Measurements from ENCODE around the gene TYMS. TPM values are rescaled to one million over a fixed set of nuclear protein-coding genes. Genes with fewer than 3 reads are reported as not detected.

The TYMS gene
- total and polyA plus RNA-seq, 4 experiments from 2014 or later: 0.33 TPM; not detected in 3

- H3K9me3 Mint-ChIP-seq: no peaks in the 10 kb centered on the region
- intact Hi-C loops (cut with micrococcal nuclease): no loop called here
- H3K27me3 Mint-ChIP-seq: no peaks in the 10 kb centered on the region
- H3K4me1 Mint-ChIP-seq: peaks cover 0 to 4% (median under 1%) of the 10 kb centered on the region in 4 donors
- peak overlapping the region in 3 of 7 donors; percentile 12 to 73 (median 22) for H3K27ac Mint-ChIP-seq
- Histone ChIP-seq H3K4me3 (ENCODE audit: low read length in 2 of 2) (no peak overlapping the region), H3K27ac (ENCODE audit: low read depth, low read length) (no peak overlapping the region), H3K36me3 (ENCODE audit: insufficient read depth, low read length) (peaks cover 8% of the 10 kb centered on the region), H3K4me1 (ENCODE audit: insufficient read depth, low read length) (no peaks in the 10 kb centered on the region), H3K27me3 (ENCODE audit: insufficient read depth, low read length) (no peaks in the 10 kb centered on the region), H3K9me3 (ENCODE audit: control insufficient read depth in 1 of 2, low read length in 2 of 2) (no peaks in the 10 kb centered on the region)
- H3K36me3 Mint-ChIP-seq: peaks cover 24 to 42% of the 10 kb centered on the region in 2 donors
- H3K4me3 Mint-ChIP-seq: no peak overlapping the region
- ChIA-PET CTCF (ENCODE audit: partially characterized antibody) (interaction anchor here (1.3 kb wide), 1 partner anchor 139 kb away, joined by 5 read pairs; no protein-coding TSS in a partner anchor), POLR2A (ENCODE audit: partially characterized antibody) (no interaction called here)
- DNase-seq: no peak
Measured at GRCh38 chr18:693466-694187, 36.2 kb downstream of the TYMS start.

GRCh38 chr18:697012-697411 lies 39.6 kb downstream of the TYMS start:
- Histone ChIP-seq H3K27ac (ENCODE audit: low read depth, low read length) (no peak overlapping the region), H3K4me3 (ENCODE audit: low read length in 2 of 2) (no peak overlapping the region), H3K36me3 (ENCODE audit: insufficient read depth, low read length) (peaks cover 6% of the 10 kb centered on the region), H3K4me1 (ENCODE audit: insufficient read depth, low read length) (no peaks in the 10 kb centered on the region), H3K9me3 (ENCODE audit: control insufficient read depth in 1 of 2, low read length in 2 of 2) (no peaks in the 10 kb centered on the region), H3K27me3 (ENCODE audit: insufficient read depth, low read length) (no peaks in the 10 kb centered on the region)
- H3K36me3 Mint-ChIP-seq: peaks cover 20 to 39% of the 10 kb centered on the region in 2 donors
- intact Hi-C loops (cut with micrococcal nuclease): no loop called here
- no peak overlapping the region for H3K4me3 Mint-ChIP-seq
- CTCF ChIA-PET (ENCODE audit: partially characterized antibody): no interaction called here
- POLR2A ChIA-PET (ENCODE audit: partially characterized antibody): no interaction called here
- H3K9me3 Mint-ChIP-seq: no peaks in the 10 kb centered on the region
- peaks cover 0 to 4% (median 1%) of the 10 kb centered on the region in 4 donors for H3K4me1 Mint-ChIP-seq
- H3K27ac Mint-ChIP-seq: no peak overlapping the region
- DNase-seq: no peak
- no peaks in the 10 kb centered on the region for H3K27me3 Mint-ChIP-seq

GRCh38 chr18:697800-698199 lies 40.3 kb downstream of the TYMS start:
- H3K36me3 Mint-ChIP-seq: peaks cover 17 to 37% of the 10 kb centered on the region in 2 donors
- no peaks in the 10 kb centered on the region for H3K9me3 Mint-ChIP-seq
- no peak overlapping the region for H3K4me3 Mint-ChIP-seq
- Histone ChIP-seq H3K4me3 (ENCODE audit: low read length in 2 of 2) (no peak overlapping the region), H3K9me3 (ENCODE audit: control insufficient read depth in 1 of 2, low read length in 2 of 2) (no peaks in the 10 kb centered on the region), H3K27me3 (ENCODE audit: insufficient read depth, low read length) (no peaks in the 10 kb centered on the region), H3K27ac (ENCODE audit: low read depth, low read length) (no peak overlapping the region), H3K4me1 (ENCODE audit: insufficient read depth, low read length) (no peaks in the 10 kb centered on the region), H3K36me3 (ENCODE audit: insufficient read depth, low read length) (peaks cover 3% of the 10 kb centered on the region)
- no peaks in the 10 kb centered on the region for H3K27me3 Mint-ChIP-seq
- H3K4me1 Mint-ChIP-seq: peaks cover 1 to 4% (median 2%) of the 10 kb centered on the region in 4 donors
- POLR2A ChIA-PET (ENCODE audit: partially characterized antibody): no interaction called here
- CTCF ChIA-PET (ENCODE audit: partially characterized antibody): no interaction called here
- DNase-seq: no peak
- intact Hi-C loops (cut with micrococcal nuclease): no loop called here
- peak overlapping the region in 2 of 7 donors; percentile 3 to 59 for H3K27ac Mint-ChIP-seq

- H3K27ac Mint-ChIP-seq: peak overlapping the region in 4 of 7 donors; percentile 1 to 32 (median 20)
- H3K27me3 Mint-ChIP-seq: no peaks in the 10 kb centered on the region
- H3K4me3 Mint-ChIP-seq: no peak overlapping the region
- intact Hi-C loops (cut with micrococcal nuclease): no loop called here
- H3K4me1 ChIP-seq (ENCODE audit: insufficient read depth, low read length): no peaks in the 10 kb centered on the region
- peaks cover 21 to 35% of the 10 kb centered on the region in 2 donors for H3K36me3 Mint-ChIP-seq
- H3K9me3 Mint-ChIP-seq: no peaks in the 10 kb centered on the region
- no peaks in the 10 kb centered on the region for H3K9me3 ChIP-seq (ENCODE audit: control insufficient read depth in 1 of 2, low read length in 2 of 2)
- POLR2A ChIA-PET (ENCODE audit: partially characterized antibody): interaction anchor here (0.6 kb wide), 1 partner anchor 132 kb away, joined by 3 read pairs; no protein-coding TSS in a partner anchor
- peaks cover 14% of the 10 kb centered on the region for H3K36me3 ChIP-seq (ENCODE audit: insufficient read depth, low read length)
- no peak overlapping the region for H3K27ac ChIP-seq (ENCODE audit: low read depth, low read length)
- H3K4me3 ChIP-seq (ENCODE audit: low read length in 2 of 2): no peak overlapping the region
- CTCF ChIA-PET (ENCODE audit: partially characterized antibody): interaction anchor here (1.6 kb wide), 1 partner anchor 36 kb away, joined by 3 read pairs; no protein-coding TSS in a partner anchor
- peaks cover 5 to 21% (median 19%) of the 10 kb centered on the region in 4 donors for H3K4me1 Mint-ChIP-seq
- no peaks in the 10 kb centered on the region for H3K27me3 ChIP-seq (ENCODE audit: insufficient read depth, low read length)
- no peak for DNase-seq
Measured at GRCh38 chr18:703213-703967, 45.9 kb downstream of the TYMS start.

GRCh38 chr18:706405-706804 lies 49.0 kb downstream of the TYMS start:
- H3K36me3 Mint-ChIP-seq: peaks cover 30 to 37% of the 10 kb centered on the region in 2 donors

GRCh38 chr18:708096-708495 lies 50.6 kb downstream of the TYMS start:
- Mint-ChIP-seq H3K36me3 (peaks cover 30 to 39% of the 10 kb centered on the region in 2 donors), H3K4me1 (peaks cover 36 to 53% (median 39%) of the 10 kb centered on the region in 4 donors), H3K9me3 (no peaks in the 10 kb centered on the region), H3K4me3 (no peak overlapping the region), H3K27ac (no peak overlapping the region), H3K27me3 (no peaks in the 10 kb centered on the region)
- Histone ChIP-seq H3K4me3 (ENCODE audit: low read length in 2 of 2) (no peak overlapping the region), H3K9me3 (ENCODE audit: control insufficient read depth in 1 of 2, low read length in 2 of 2) (no peaks in the 10 kb centered on the region), H3K36me3 (ENCODE audit: insufficient read depth, low read length) (peaks cover 17% of the 10 kb centered on the region), H3K27me3 (ENCODE audit: insufficient read depth, low read length) (no peaks in the 10 kb centered on the region), H3K27ac (ENCODE audit: low read depth, low read length) (no peak overlapping the region), H3K4me1 (ENCODE audit: insufficient read depth, low read length) (peaks cover 22% of the 10 kb centered on the region)
- ChIA-PET CTCF (ENCODE audit: partially characterized antibody) (interaction anchor here (0.5 to 2.1 kb wide), 3 partner anchors 84 to 139 kb away, joined by 3 to 5 read pairs (median 5); no protein-coding TSS in a partner anchor), POLR2A (ENCODE audit: partially characterized antibody) (interaction anchor here (0.6 to 0.8 kb wide), 2 partner anchors 10 to 59 kb away, joined by 3 read pairs; no protein-coding TSS in a partner anchor)
- DNase-seq: no peak
- intact Hi-C loops (cut with micrococcal nuclease): no loop called here

More at GRCh38 chr18:706405-706804, 49.0 kb downstream of the TYMS start:
- intact Hi-C loops (cut with micrococcal nuclease): no loop called here
- Mint-ChIP-seq H3K27me3 (no peaks in the 10 kb centered on the region), H3K9me3 (no peaks in the 10 kb centered on the region), H3K27ac (peak overlapping the region in 2 of 7 donors; percentile 54 to 70), H3K4me1 (peaks cover 34 to 51% (median 36%) of the 10 kb centered on the region in 4 donors), H3K4me3 (peak overlapping the region in 1 of 8 donors; percentile 20)
- ChIA-PET CTCF (ENCODE audit: partially characterized antibody) (interaction anchor here (2.1 kb wide), 1 partner anchor 82 kb away, joined by 5 read pairs; no protein-coding TSS in a partner anchor), POLR2A (ENCODE audit: partially characterized antibody) (no interaction called here)
- H3K27ac ChIP-seq (ENCODE audit: low read depth, low read length): no peak overlapping the region
- H3K4me1 ChIP-seq (ENCODE audit: insufficient read depth, low read length): peaks cover 21% of the 10 kb centered on the region
- no peaks in the 10 kb centered on the region for H3K27me3 ChIP-seq (ENCODE audit: insufficient read depth, low read length)
- no peaks in the 10 kb centered on the region for H3K9me3 ChIP-seq (ENCODE audit: control insufficient read depth in 1 of 2, low read length in 2 of 2)
- no peak overlapping the region for H3K4me3 ChIP-seq (ENCODE audit: low read length in 2 of 2)
- peaks cover 17% of the 10 kb centered on the region for H3K36me3 ChIP-seq (ENCODE audit: insufficient read depth, low read length)
- DNase-seq: no peak
